Ureter (tissue), 1 donor: ENCODE measurements around the gene ETF1. TPM values are rescaled to one million over a fixed set of nuclear protein-coding genes. Genes with fewer than 3 reads are reported as not detected.
"Not testable (repeated sequence)": the region's sequence is repeated elsewhere in the genome, so short reads cannot be mapped to it uniquely, and the experiment has no call there.

Experiments used
- DNase-seq: peaks from one replicate; pipeline ENCODE4 v3.0.0-alpha.2; 2020; ENCODE audit warnings: low spot score
- total RNA-seq: library from RNA; stranded (reverse); gene quantifications from one replicate; pipeline ENCODE4 v1.2.4, GENCODE V29; 2023
- donor health status: DM: yes; HTN: yes; CAD: no.

Gene ETF1
- total RNA-seq, 1 donor from 2014 or later: 112 TPM

DNA sequence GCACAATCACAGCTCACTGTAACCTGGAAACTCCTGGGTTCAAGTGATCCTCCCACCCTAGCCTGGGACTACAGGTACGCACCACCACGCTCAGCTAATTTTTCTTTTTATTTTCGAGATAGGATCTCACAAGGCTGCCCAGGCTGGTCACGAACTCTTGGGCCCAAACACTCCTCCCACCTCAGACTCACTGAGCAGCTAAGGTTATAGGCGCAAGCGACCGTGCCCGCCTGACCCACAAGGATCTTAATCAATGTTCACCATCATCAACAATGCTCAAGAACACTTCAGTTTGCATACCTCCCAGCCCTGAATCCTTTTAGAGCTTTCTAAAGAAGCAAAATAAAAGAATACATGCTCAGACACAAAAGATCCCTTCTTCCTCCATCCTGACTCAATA is 13.2 kb downstream of the ETF1 start:
- no peak for DNase-seq

DNA sequence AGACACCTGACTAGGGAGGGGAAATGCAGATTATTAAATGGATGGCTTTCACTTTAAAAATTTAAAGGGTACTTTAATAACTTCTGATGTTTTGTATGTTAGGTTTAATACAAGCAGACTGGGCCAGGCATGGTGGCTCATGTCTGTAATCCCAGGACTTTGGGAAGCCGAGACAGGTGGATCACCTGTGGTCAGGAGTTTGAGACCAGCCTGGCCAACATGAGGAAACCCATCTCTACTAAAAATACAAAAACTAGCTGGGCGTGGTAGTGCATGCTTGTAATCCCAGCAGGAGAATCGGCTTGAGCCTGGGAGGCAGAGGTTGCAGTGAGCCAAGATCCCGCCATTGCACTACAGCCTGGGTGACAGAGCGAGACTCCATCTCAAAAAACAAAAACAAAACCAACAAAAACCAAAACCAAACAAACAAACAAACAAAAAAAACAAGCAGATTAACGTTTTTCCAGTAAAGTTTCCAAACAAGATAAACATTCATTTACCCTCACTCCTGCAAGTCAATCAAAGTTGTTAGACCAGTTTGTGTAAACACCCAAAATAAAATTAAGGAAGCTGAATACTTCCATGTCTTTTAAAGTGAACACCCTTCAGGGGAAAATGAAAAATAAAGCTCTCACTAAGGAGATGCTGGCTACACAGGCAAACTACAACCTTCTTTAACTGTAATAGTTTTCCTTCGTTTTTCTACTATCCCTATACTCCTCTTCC is 14.1 kb downstream of the ETF1 start:
- DNase-seq: no peak

DNA sequence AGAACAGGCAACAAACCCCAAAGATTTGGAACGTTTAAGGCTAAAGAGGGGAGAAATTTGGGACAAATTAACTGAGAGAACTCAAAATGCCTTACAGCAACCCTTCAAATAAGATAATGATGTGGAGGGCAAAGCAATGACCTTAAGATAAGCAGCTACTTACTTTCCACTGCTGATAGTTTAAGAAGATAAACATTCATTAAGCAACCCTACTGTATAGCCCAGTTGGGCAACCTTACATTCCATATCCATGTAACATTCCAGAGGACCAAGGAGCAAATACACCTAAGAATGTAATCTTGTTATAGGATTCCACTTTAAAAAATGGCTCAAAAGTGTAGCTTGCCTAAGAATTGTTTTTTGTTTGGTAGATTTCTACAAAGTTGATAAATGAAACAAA is 14.8 kb downstream of the ETF1 start:
- no peak for DNase-seq

DNA sequence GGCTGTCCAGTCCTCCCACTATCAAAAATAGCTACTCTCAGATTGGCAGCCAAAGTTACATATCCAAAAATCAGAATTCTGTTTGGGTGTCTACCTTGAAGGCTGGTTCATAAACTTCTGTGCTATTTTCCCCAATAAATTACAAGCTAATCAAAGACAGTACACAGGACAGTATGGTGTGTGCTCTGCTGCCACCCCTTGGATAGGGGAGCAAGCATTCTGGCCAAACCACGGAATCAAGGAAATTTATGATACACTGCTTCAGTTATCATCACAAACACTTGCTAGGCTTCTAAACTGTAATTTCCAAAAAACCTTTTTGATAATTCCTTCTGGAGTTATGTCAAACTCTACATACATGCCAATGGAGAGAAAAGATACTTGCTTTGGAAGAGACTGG is 15.9 kb downstream of the ETF1 start:
- no peak for DNase-seq

DNA sequence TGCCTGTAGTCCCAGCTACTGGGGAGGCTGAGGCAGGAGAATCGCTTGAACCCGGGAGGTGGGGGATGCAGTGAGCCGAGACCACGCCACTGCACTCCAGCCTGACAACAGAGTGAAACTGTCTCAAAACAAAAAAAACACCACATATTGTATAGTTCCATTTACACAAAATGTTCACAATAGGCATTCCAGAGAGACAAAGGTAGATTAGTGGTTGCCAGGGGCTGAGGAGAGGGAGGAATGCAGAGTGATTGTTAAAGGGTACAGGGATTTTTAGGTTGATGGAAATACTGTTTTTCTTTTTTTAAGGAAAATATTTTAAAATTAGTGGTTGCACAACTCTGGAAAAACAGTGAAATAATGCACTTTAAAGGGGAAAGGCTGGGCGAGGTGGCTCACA is 19.6 kb downstream of the ETF1 start:
- no peak for DNase-seq

DNA sequence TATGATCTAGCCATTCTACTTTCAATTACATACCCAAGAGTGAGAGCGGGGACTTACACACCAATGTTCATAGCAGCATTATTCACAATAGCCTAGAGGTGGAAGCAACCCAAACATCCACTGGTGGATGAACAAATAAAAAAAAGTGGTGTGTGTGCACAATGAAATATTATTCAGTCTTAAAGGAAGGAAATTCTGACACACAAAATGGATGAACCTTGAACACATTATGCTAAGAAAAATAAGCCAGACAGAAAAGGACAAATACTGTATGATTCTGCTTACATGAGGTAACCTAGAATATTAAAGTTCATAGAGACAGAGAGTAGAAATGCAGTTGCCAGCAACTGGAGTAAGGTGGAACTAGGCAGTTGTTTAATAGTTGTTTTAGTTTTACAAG is 22.1 kb downstream of the ETF1 start:
- DNase-seq: no peak

DNA sequence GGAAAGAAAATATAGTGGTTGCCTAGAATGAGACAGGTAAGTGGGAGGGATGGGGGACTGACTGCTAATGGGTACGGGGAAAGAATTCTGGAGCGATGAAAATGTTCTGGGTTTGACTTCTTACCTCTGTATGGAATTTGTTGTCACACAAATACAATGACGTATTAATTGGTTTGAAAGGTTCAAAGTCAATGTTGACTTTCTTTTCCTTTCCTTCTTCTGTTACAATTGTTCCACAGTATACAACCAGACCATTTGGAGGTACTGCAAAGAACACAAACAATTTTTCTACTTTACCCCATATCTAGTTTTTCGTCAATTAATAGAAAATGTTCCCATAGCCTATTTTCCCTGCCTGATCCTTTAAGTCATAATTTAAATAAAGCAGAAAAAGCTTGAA is 25.6 kb downstream of the ETF1 start:
- DNase-seq: no peak

DNA sequence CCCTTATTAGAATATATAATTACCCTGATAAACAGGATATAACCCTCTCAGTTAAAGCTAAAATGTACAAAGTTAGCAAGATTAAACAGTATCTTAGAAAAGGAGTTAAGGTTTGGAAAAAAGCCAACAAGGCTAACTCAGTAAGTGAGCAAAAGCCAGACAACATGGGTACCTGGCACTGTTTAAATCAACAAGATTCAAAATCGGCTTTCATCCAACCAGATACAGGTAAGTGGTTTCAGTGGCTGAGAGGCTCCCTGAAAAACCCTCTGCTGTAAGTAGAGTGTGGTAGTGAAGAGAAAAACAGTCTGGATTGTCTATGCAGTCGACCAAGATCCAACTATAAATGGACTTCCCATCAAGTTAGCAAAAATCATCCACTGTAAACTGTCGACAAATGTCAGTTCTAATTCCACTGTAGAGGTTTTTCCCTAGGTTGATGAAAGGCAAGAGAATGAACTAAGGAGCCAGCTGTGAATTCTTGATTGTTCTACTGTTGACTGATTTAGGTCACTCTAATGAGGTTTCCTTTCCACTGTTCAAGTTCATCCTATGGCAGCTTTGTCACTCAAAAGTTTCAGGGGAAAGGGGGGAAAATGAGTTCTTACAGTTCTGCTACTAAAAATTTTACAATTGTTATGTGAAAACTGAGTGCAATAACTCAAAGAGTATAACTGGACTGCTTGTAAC is 27.3 kb downstream of the ETF1 start:
- no peak for DNase-seq

DNA sequence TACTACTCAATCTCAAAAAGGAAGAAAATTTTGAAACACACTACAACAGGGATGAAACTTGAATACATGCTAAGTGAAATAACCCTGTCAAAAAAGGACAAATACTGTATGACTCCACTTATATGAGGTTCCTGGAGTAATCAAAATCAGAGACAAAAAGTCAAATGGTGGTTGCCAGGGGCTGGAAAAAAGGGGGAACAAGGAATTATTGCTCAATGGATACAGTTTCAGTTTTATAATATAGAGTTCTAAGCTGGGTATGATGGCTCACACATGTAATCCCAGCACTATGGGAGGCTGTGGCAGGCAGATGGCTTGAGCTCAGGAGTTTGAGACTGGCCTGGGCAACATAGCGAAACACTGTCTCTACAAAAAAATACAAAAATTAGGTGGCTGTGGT is 29.0 kb downstream of the ETF1 start:
- DNase-seq: no peak

DNA sequence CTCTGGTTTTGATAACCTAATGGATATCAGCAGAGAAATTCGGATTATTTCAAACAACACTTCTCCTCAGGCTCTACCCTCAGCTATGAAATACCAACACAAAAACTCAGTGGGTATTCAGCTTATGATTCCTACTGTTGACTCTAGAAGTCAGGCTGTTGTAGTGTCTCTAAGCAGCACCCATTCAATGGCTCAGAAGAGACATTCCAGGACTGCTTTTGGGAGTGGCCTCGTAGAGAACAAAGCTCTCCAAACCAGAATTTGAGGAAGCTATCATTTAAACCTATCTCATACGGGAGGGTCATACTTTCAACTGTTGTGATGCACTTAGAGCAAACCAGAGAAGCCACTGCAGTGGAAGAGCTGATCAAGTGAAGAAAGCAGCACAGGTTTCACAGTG is 34.1 kb downstream of the ETF1 start:
- DNase-seq: no peak

DNA sequence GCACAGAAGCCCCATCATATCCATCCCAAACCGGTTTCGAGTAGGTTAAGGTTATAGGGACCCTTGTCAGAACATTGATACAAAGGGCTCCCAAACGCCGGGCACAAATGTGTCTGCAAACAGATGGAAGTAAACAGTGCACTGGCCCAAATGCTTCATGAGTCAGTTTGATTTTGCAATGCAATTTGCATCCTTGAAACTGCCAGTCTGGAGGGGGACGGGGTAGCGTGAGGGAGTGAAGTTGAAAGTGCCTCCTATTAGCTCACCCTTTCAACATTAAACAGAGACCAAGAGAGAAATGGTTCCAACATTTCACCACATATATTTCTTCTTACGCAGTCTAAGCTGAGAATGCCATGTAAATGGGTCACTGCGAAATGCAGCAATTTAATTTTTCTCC is 35.6 kb downstream of the ETF1 start:
- DNase-seq: not testable (repeated sequence)

DNA sequence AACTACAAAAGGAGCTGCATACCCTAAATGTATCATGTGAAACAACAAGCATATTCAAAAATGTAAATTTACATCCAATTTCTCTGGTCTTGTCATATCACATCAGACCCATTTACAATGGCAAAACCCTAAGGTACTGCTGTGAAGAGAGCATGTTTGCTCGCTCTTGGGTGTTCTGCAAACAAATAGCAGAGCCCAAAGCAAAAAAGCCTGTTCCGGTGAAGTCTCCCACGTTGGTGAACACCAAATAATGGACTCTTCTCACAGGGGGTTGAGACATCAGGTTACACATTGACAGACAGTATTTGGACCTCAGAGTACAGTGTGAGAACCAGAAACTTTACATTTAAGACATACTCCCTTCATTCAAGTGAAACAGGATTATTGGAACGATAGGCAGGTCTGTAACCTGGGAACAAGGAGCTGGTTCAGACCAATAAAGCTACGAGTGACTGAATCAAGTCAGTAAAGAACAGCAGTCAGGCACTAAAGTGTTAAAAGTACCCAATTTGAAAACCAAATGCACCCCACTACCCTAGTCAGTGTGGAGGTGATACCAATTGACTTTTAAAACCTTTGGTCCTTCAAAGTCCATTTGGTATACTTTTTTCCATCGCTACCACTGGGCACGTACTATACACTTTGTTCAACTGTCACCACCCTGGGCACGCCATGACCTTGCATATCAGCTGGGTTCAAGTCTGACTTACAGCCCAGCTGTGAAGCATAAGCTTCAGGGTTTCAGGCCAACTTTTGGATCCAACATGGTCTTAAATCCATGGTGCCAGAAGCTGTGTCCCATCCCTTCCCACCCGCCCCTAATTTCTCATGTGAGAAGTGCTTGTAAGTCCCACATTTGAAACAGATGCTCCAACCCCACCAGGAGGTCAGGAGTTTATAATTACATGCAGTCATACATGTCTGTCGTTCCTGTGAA is 36.4 kb downstream of the ETF1 start:
- DNase-seq: no peak

DNA sequence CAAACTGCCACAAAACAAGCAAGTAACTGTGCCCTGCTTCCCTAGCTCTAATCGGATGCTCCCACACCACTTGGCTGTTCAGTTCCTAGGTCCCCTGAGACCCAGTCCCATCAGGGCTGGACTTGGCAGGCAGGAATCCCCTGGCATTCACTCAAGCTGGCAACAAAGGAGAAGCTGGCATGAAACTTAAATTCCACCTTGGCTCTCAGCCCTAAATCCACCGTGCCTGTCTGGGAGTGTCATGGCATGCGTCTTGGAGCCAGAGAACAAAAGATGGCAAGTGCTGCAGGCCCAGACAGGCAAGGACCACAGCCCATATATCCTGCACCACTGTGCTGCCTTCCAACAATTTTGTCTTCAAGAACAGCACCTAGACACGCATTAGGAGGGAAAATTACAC is 38.2 kb downstream of the ETF1 start:
- DNase-seq: peak; percentile 68

DNA sequence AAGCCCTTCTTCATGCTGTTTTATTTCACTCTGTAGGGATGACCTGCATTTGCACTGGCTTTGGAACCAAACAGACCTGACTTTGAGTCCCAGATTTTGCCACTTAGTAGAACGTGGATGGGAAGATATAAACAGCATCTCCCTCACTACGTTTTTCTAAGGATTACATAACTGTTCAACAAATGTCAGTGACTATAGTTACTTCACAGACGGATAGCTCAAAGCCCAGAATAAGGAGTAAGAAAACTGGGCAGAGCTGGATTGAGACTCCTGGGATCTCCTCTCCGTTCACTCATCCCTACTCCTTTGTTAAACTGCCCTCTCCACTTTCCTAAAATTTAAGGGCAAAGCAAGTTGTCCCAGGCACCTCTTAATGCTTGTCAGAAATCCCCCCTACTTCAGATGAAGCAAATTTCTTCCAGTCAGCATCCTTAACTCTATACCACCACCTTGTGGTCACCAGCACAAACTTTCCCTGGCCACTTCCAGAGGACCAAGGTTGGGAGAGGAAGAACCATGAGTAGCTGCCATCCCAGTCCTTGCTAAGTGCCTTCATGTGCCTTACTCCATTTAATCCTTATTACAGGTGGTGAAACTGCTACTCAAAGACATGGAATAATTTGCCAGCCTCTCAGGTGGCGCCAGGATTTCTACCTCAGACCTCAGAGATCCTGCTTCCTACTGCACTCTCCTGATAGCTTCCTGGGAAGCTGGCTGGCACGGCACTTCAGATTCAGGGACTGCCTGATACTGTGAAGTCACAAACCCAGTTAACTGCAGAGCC is 39.4 kb downstream of the ETF1 start:
- peak; percentile 53 for DNase-seq

DNA sequence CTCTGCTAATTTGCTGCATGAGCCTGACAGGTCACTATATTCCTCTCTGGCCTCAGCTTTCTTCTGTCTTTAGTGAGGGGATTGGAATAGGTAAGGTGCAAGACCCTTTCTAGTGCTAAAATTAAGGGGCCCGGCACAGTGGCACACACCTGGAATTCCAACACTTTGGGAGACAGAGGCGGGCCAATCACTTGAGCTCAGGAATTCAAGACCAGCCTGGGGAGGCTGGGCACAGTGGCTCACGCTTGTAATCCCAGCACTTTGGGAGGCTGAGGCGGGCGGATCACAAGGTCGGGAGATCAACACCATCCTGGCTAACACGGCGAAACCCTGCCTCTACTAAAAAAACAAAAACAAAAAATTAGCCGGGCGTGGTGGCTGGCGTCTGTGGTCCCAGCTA is 40.5 kb downstream of the ETF1 start:
- DNase-seq: no peak

DNA sequence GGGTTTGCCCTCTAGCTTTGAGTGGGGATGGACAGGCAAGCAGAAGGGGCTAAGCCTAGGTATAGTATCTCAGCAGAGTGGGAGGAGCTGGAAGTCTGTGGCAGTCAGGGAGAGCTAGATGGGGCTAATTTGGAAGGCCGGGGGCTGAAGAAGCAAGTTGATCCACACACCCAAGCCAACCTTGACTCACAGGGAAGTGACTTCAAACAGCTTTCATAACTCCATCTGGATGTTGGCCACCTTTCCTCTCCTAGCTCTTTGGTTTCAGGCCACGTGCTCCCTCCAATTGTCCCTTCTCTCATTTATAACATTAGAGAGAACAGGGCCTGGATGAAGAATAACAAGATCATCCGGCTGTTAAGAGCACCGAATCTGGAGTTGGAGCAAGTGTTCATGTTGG is 40.9 kb downstream of the ETF1 start:
- no peak for DNase-seq

DNA sequence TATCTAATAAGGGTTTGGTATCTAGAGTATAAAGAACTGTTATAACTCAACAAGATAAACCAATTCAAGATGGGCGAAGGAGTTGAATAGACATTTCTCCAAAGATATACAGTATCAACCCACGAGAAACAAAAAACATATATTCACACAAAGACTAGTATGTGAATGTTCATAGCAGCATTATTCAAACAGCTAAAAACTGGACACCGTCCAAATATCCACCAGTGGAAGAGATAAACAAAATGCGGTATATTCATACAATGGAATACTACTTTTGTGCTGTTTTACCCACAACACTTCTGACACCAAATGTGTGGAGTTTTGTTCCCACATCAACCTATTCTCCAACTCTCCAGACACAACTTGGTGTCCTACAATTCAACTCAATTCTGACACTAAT is 44.7 kb downstream of the ETF1 start:
- DNase-seq: no peak

DNA sequence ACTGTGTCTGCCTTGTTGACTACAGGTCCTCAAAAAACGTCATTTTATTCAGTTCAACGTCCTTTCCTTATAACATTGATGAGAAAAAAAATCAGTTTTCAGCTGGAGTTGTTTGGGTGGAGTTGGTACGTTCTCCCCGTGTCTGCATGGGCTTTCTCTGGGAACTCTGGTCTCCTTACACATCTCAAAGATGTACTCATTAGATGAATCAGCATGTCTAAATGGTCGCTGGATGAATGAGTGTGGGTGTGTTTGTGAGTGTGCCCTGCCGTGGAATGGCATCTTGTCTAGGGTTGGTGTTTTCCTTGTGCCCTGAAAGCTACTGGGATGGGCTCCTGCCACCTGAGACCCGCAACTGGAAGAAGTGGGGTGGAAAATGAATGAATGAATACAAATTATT is 47.7 kb downstream of the ETF1 start:
- DNase-seq: no peak

DNA sequence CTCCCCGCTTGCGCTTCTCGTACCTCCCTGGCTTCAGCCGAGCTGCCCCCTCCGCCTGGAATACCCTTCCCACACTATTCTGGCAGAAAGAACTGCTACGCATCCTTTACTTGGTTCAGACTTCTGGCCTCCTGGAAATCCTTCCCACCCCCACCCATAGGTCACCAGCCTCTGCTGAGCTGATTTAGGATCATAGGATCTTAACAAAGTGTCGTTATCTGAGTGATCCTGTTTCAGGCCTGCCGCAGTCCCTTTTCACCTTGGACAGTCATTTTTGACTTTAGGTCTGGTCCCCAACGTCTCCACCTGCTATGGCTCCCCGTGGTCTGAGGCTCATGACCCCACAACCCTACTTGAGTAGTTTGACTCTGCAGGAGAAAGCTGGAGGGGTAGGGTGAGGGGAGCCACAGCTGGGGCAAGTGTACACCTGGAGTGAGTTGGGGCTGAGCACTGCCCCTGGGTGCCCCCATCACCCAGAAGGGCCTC is 50.4 kb downstream of the ETF1 start:
- no peak for DNase-seq

DNA sequence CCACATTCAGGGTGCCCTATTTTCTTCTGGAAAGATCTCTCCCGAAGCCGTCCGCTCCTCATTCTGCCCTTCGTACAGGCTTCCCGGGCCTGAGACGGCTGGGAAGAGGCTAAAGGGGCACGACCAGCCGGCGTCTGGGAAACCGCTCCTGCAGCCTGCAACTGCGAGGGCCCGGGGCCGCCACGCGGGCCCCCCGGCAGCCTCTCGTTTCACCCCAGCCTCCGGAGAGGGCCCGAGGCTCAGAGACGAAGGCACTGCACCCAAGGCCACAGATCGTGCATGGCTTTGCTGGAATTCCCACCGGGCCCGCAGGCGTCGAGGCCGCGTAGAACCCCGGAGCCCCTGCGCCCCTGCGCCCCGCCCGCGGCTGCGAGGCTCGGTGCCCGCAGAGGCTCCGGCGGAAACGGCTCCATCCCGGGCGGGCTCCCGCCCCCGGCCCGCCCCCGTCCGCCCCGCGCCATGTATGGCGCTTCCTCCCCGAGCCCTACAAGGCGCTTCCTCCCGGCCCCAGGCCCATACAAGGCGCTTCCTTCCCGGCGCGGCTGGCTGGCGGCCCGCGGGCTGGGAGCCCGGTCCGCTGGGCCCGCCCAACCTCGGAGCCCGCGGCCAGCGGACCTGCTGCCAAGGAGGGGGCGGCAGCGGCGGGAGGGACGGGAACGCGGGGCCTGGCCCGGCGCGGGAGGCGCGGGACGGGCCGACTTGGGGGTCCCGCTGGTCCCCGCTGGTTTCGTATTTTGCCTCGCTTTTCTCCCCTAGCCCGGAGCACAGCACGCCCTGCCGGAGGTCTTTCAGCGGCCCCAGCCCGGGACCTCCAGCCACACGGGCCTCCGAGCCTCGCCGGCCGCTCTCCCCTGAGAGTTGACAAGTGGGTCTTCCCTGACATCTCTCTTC is 51.1 kb downstream of the ETF1 start:
- DNase-seq: peak; percentile 90

DNA sequence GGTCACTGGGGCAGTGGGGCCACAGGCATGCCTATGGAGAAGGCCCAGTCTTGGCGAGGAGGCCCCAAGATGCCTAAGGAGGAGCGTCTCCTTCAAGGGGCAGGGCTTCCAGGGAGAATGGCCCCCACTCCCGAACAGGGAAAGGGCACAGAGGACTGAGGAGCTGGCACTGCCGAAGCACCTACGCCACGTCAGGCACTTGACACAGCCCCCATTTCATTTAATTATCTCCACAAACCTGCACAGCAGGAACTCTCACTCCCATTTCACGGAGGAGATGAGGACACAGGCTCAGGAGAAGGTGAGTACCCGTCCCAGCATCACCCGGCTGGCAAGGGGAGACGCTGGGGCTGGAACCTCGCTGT is 51.8 kb downstream of the ETF1 start:
- no peak for DNase-seq
